ENCODE data around the gene SLC18A2. TPM values are rescaled to one million over a fixed set of nuclear protein-coding genes. Genes with fewer than 3 reads are reported as not detected.
"Not testable (repeated sequence)": the region's sequence is repeated elsewhere in the genome, so short reads cannot be mapped to it uniquely, and the experiment has no call there.

Gene SLC18A2
- total and polyA plus RNA-seq, 4 donors = 0.76 to 5.8 (median 1.4) TPM

- Histone ChIP-seq H3K4me1 (ENCODE audit: control insufficient read depth, insufficient read depth, low read length) (no peaks in the 10 kb centered on the region), H3K27me3 (ENCODE audit: control insufficient read depth, insufficient read depth, low read length) (no peaks in the 10 kb centered on the region), H3K4me3 (ENCODE audit: low read depth, low read length) (no peak overlapping the region), H3K36me3 (ENCODE audit: control insufficient read depth, insufficient read depth, low read length) (no peaks in the 10 kb centered on the region), H3K9me3 (ENCODE audit: control insufficient read depth, insufficient read depth, low read length) (peaks cover 5% of the 10 kb centered on the region), H3K27ac (ENCODE audit: low read depth, low read length) (no peak overlapping the region)
- no CpG with 5 or more reads among the region's 1 CpG for WGBS (ENCODE audit: insufficient coverage)
- no peak for DNase-seq (ENCODE audit: low read depth in 4 of 6, low spot score in 6 of 6)
Observed at GRCh38 chr10:117298219-117298618, 57.3 kb downstream of the SLC18A2 start.

DNA sequence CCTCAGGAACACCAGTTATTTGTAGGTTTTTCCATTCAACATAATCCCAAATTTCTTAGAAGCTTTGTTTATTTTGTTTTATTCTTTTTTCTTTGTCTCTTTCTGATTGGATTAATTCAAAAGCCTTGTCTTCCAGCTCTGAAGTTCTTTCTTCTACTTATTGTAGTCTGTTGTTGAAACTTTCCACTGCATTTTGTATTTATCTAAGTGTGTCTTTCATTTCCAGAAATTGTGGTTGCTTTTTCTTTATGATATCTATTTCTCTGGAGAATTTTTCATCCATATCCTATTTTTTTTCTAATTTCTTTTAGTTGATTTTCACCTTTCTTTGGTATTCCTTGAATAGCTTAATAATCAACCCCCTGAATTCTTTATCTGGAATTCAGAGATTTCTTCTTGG, 58.5 kb downstream of the SLC18A2 start:
- H3K27ac ChIP-seq (ENCODE audit: low read depth, low read length) = no peak overlapping the region
- DNase-seq (ENCODE audit: low read depth in 4 of 6, low spot score in 6 of 6) = no peak
- no peaks in the 10 kb centered on the region for H3K36me3 ChIP-seq (ENCODE audit: control insufficient read depth, insufficient read depth, low read length)
- no peaks in the 10 kb centered on the region for H3K27me3 ChIP-seq (ENCODE audit: control insufficient read depth, insufficient read depth, low read length)
- H3K4me1 ChIP-seq (ENCODE audit: control insufficient read depth, insufficient read depth, low read length) = no peaks in the 10 kb centered on the region
- peaks cover 5% of the 10 kb centered on the region for H3K9me3 ChIP-seq (ENCODE audit: control insufficient read depth, insufficient read depth, low read length)
- no peak overlapping the region for H3K4me3 ChIP-seq (ENCODE audit: low read depth, low read length)

GRCh38 chr10:117300671-117301070, 59.8 kb downstream of the SLC18A2 start:
- DNase-seq (ENCODE audit: low read depth in 4 of 6, low spot score in 6 of 6) = no peak
- H3K4me1 ChIP-seq (ENCODE audit: control insufficient read depth, insufficient read depth, low read length) = no peaks in the 10 kb centered on the region
- no peak overlapping the region for H3K27ac ChIP-seq (ENCODE audit: low read depth, low read length)
- H3K4me3 ChIP-seq (ENCODE audit: low read depth, low read length) = no peak overlapping the region
- H3K27me3 ChIP-seq (ENCODE audit: control insufficient read depth, insufficient read depth, low read length) = no peaks in the 10 kb centered on the region
- H3K9me3 ChIP-seq (ENCODE audit: control insufficient read depth, insufficient read depth, low read length) = peaks cover 5% of the 10 kb centered on the region
- WGBS (ENCODE audit: insufficient coverage) = no CpG with 5 or more reads among the region's 1 CpG
- no peaks in the 10 kb centered on the region for H3K36me3 ChIP-seq (ENCODE audit: control insufficient read depth, insufficient read depth, low read length)

- 100% methylated on average over 2 of the region's 3 CpGs for WGBS (ENCODE audit: insufficient coverage)
Observed at GRCh38 chr10:117303451-117303850, 62.5 kb downstream of the SLC18A2 start.

GRCh38 chr10:117306674-117307073, 65.8 kb downstream of the SLC18A2 start:
- Histone ChIP-seq H3K27ac (ENCODE audit: low read depth, low read length) (no peak overlapping the region), H3K4me3 (ENCODE audit: low read depth, low read length) (no peak overlapping the region), H3K9me3 (ENCODE audit: control insufficient read depth, insufficient read depth, low read length) (no peaks in the 10 kb centered on the region), H3K27me3 (ENCODE audit: control insufficient read depth, insufficient read depth, low read length) (no peaks in the 10 kb centered on the region), H3K36me3 (ENCODE audit: control insufficient read depth, insufficient read depth, low read length) (no peaks in the 10 kb centered on the region), H3K4me1 (ENCODE audit: control insufficient read depth, insufficient read depth, low read length) (no peaks in the 10 kb centered on the region)
- DNase-seq (ENCODE audit: low read depth in 4 of 6, low spot score in 6 of 6) = no peak

More at GRCh38 chr10:117303451-117303850, 62.5 kb downstream of the SLC18A2 start:
- not testable (repeated sequence) for H3K4me3 ChIP-seq (ENCODE audit: low read depth, low read length); H3K27me3 ChIP-seq (ENCODE audit: control insufficient read depth, insufficient read depth, low read length); DNase-seq (ENCODE audit: low read depth in 4 of 6, low spot score in 6 of 6); H3K9me3 ChIP-seq (ENCODE audit: control insufficient read depth, insufficient read depth, low read length); H3K36me3 ChIP-seq (ENCODE audit: control insufficient read depth, insufficient read depth, low read length); H3K4me1 ChIP-seq (ENCODE audit: control insufficient read depth, insufficient read depth, low read length); H3K27ac ChIP-seq (ENCODE audit: low read depth, low read length)

GRCh38 chr10:117311261-117311660, 70.3 kb downstream of the SLC18A2 start:
- no peak overlapping the region for H3K27ac ChIP-seq (ENCODE audit: low read depth, low read length)
- DNase-seq (ENCODE audit: low read depth in 4 of 6, low spot score in 6 of 6) = no peak
- no peaks in the 10 kb centered on the region for H3K4me1 ChIP-seq (ENCODE audit: control insufficient read depth, insufficient read depth, low read length)
- H3K27me3 ChIP-seq (ENCODE audit: control insufficient read depth, insufficient read depth, low read length) = no peaks in the 10 kb centered on the region
- no peak overlapping the region for H3K4me3 ChIP-seq (ENCODE audit: low read depth, low read length)
- no peaks in the 10 kb centered on the region for H3K9me3 ChIP-seq (ENCODE audit: control insufficient read depth, insufficient read depth, low read length)
- 96% methylated on average over 4 of the region's 5 CpGs for WGBS (ENCODE audit: insufficient coverage)
- no peaks in the 10 kb centered on the region for H3K36me3 ChIP-seq (ENCODE audit: control insufficient read depth, insufficient read depth, low read length)

DNA sequence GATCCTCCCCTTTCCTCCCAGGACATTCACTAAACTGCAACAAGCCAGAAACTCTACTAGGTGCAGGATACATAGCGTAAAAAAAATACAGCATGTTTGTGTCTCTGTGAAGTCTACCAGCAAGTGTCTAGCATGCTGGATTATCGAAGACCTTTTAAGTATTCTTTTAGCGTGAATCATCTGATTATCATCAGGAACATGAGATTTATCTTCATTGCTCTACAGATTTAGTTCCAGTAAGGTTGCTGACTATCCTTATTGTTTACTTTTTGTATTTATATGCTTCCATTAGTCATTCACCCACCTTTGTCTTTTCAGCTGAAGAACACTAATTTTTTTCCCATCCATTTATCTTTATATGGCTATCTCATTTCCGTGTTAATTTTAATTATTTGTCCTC, 71.5 kb downstream of the SLC18A2 start:
- no peaks in the 10 kb centered on the region for H3K4me1 ChIP-seq (ENCODE audit: control insufficient read depth, insufficient read depth, low read length)
- H3K4me3 ChIP-seq (ENCODE audit: low read depth, low read length) = no peak overlapping the region
- H3K27me3 ChIP-seq (ENCODE audit: control insufficient read depth, insufficient read depth, low read length) = no peaks in the 10 kb centered on the region
- no peaks in the 10 kb centered on the region for H3K9me3 ChIP-seq (ENCODE audit: control insufficient read depth, insufficient read depth, low read length)
- DNase-seq (ENCODE audit: low read depth in 4 of 6, low spot score in 6 of 6) = no peak
- H3K27ac ChIP-seq (ENCODE audit: low read depth, low read length) = no peak overlapping the region
- no peaks in the 10 kb centered on the region for H3K36me3 ChIP-seq (ENCODE audit: control insufficient read depth, insufficient read depth, low read length)
- 100% methylated on average over 1 of the region's 4 CpGs for WGBS (ENCODE audit: insufficient coverage)

DNA sequence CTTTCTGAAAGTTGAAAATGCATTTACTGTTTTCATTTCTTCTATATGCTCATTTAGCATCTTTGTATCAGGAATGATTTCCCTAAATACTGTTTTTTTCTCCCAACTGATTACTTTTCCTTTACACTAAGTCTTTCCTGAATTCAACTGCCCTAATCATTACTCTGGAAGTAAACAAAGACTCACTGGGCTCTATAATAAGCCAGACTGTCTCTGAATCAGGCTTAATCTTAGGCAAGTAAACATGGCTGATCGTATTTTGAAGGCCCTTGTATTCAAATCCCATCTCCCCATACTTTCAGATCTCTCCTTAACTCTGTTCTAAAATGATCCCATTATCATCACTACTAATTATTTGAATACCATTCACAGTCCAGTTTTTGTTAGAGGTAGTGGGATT, 72.7 kb downstream of the SLC18A2 start:
- Histone ChIP-seq H3K36me3 (ENCODE audit: control insufficient read depth, insufficient read depth, low read length) (no peaks in the 10 kb centered on the region), H3K27me3 (ENCODE audit: control insufficient read depth, insufficient read depth, low read length) (no peaks in the 10 kb centered on the region), H3K27ac (ENCODE audit: low read depth, low read length) (no peak overlapping the region), H3K4me3 (ENCODE audit: low read depth, low read length) (no peak overlapping the region), H3K4me1 (ENCODE audit: control insufficient read depth, insufficient read depth, low read length) (no peaks in the 10 kb centered on the region), H3K9me3 (ENCODE audit: control insufficient read depth, insufficient read depth, low read length) (no peaks in the 10 kb centered on the region)
- no peak for DNase-seq (ENCODE audit: low read depth in 4 of 6, low spot score in 6 of 6)
- WGBS (ENCODE audit: insufficient coverage) = no CpG with 5 or more reads among the region's 1 CpG

DNA sequence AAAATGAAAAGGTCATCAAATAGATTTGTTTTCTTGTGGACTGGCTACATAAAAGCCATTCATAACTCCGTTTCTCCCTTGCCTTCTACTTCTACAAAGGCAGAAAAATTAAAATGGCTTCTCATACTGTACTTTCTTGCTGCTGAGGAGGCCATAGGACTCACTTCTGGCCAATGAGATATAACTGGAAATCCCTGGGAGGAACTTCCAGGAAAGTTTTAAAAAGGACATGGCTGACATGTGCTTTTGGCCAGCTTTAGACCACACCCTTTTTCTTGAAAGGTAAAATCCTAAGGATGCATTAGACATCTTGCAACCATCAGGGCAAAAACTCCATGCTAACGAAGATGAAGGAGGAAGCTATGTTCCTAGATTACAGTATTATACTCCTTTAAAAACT, 75.8 kb downstream of the SLC18A2 start:
- 100% methylated on average over 1 of the region's 2 CpGs for WGBS (ENCODE audit: insufficient coverage)
- no peak for DNase-seq (ENCODE audit: low read depth in 4 of 6, low spot score in 6 of 6)
- no peaks in the 10 kb centered on the region for H3K36me3 ChIP-seq (ENCODE audit: control insufficient read depth, insufficient read depth, low read length)

GRCh38 chr10:117318909-117319308, 78.0 kb downstream of the SLC18A2 start:
- Histone ChIP-seq H3K9me3 (ENCODE audit: control insufficient read depth, insufficient read depth, low read length) (no peaks in the 10 kb centered on the region), H3K27ac (ENCODE audit: low read depth, low read length) (no peak overlapping the region), H3K4me1 (ENCODE audit: control insufficient read depth, insufficient read depth, low read length) (no peaks in the 10 kb centered on the region), H3K36me3 (ENCODE audit: control insufficient read depth, insufficient read depth, low read length) (no peaks in the 10 kb centered on the region), H3K4me3 (ENCODE audit: low read depth, low read length) (no peak overlapping the region), H3K27me3 (ENCODE audit: control insufficient read depth, insufficient read depth, low read length) (no peaks in the 10 kb centered on the region)
- DNase-seq (ENCODE audit: low read depth in 4 of 6, low spot score in 6 of 6) = peak in 2 of 6 donors; percentile 13 to 14

More for the DNA sequence above, 75.8 kb downstream of the SLC18A2 start:
- no peaks in the 10 kb centered on the region for H3K27me3 ChIP-seq (ENCODE audit: control insufficient read depth, insufficient read depth, low read length)
- no peak overlapping the region for H3K4me3 ChIP-seq (ENCODE audit: low read depth, low read length)
- no peak overlapping the region for H3K27ac ChIP-seq (ENCODE audit: low read depth, low read length)
- no peaks in the 10 kb centered on the region for H3K4me1 ChIP-seq (ENCODE audit: control insufficient read depth, insufficient read depth, low read length)
- no peaks in the 10 kb centered on the region for H3K9me3 ChIP-seq (ENCODE audit: control insufficient read depth, insufficient read depth, low read length)

Measured in spinal cord (tissue), 10 donors.